OCI-LY1 (cell line): ENCODE results near the gene ACOT11.

Experiments used
- H2AFZ ChIP-seq: fragments of 200-600 bp; sonication (generic), shearing (Covaris generic); 2 replicates; pipeline ENCODE4 v1.6.0; 2014; ENCODE audit warnings: antibody characterized with exemption, mild to moderate bottlenecking, low read length
- H3F3A ChIP-seq: fragments of 200-600 bp; sonication (generic), shearing (Covaris generic); 2 replicates; pipeline ENCODE4 v1.6.0; 2014; ENCODE audit warnings: mild to moderate bottlenecking, antibody characterized with exemption, low read length, moderate library complexity; ENCODE audit not compliant: insufficient read depth
- H3K27ac ChIP-seq: fragments of 200-600 bp; sonication (generic); 2 replicates; pipeline ENCODE4 v1.5.1; 2014; ENCODE audit warnings: low read length, mixed run types, mild to moderate bottlenecking, low read depth; ENCODE audit not compliant: poor library complexity, severe bottlenecking
- H3K27me3 ChIP-seq: fragments of 200-600 bp; sonication (generic); 2 replicates; pipeline ENCODE4 v1.6.0; 2014; ENCODE audit warnings: antibody characterized with exemption, mild to moderate bottlenecking, low read length, moderate library complexity; ENCODE audit not compliant: insufficient read depth
- H3K36me3 ChIP-seq: fragments of 200-600 bp; sonication (generic); 2 replicates; pipeline ENCODE4 v1.6.1; 2014; ENCODE audit warnings: mild to moderate bottlenecking, antibody characterized with exemption, low read length, moderate library complexity, mixed read lengths; ENCODE audit not compliant: insufficient read depth
- H3K4me1 ChIP-seq: fragments of 200-600 bp; sonication (generic); 2 replicates; pipeline ENCODE4 v1.5.1; 2014; ENCODE audit warnings: mild to moderate bottlenecking, low read length, moderate library complexity; ENCODE audit not compliant: insufficient read depth, severe bottlenecking
- H3K4me2 ChIP-seq: fragments of 200-600 bp; sonication (generic), shearing (Covaris generic); 2 replicates; pipeline ENCODE4 v1.6.1; 2014; ENCODE audit warnings: low read length
- H3K4me3 ChIP-seq: fragments of 200-600 bp; sonication (generic); 2 replicates; pipeline ENCODE4 v1.5.1; 2014; ENCODE audit warnings: low read length, low read depth, mild to moderate bottlenecking, mixed read lengths; ENCODE audit not compliant: poor library complexity, severe bottlenecking
- H3K79me2 ChIP-seq: fragments of 200-600 bp; shearing (Covaris generic); 2 replicates; pipeline ENCODE4 v1.6.1; 2016; ENCODE audit warnings: mixed run types, low read length, mixed read lengths; ENCODE audit not compliant: insufficient read depth
- H3K9ac ChIP-seq: fragments of 200-600 bp; sonication (generic), shearing (Covaris generic); 2 replicates; pipeline ENCODE4 v1.6.1; 2014; ENCODE audit warnings: mild to moderate bottlenecking, low read length, mixed read lengths
- H3K9me2 ChIP-seq: fragments of 200-600 bp; sonication (generic), shearing (Covaris generic); 2 replicates; pipeline ENCODE4 v1.6.1; 2014; ENCODE audit warnings: low read depth, mild to moderate bottlenecking, low read length, mixed read lengths
- H3K9me3 ChIP-seq: fragments of 200-600 bp; shearing (Covaris generic); 2 replicates; pipeline ENCODE4 v1.6.1; 2014; ENCODE audit warnings: low read length, mixed read lengths
- H4K20me1 ChIP-seq: fragments of 200-600 bp; sonication (generic), shearing (Covaris generic); 2 replicates; pipeline ENCODE4 v1.6.0; 2016; ENCODE audit warnings: mild to moderate bottlenecking, low read length; ENCODE audit not compliant: insufficient read depth
- EZH2 ChIP-seq: fragments of 200-600 bp; sonication (generic), shearing (Covaris generic); IDR thresholded peaks from 2 replicates; pipeline ENCODE4 v1.8.0; 2017; ENCODE audit warnings: borderline replicate concordance, mixed run types, mild to moderate bottlenecking, antibody characterized with exemption, low read length, moderate library complexity, mixed read lengths
- TF ChIP-seq, protein P1 (sequence below): fragments of 200-600 bp; sonication (generic), shearing (Covaris generic); IDR thresholded peaks from 2 replicates; pipeline ENCODE4 v1.5.1; 2017; ENCODE audit warnings: mild to moderate bottlenecking, antibody characterized with exemption, low read length, moderate library complexity, mixed read lengths

The ACOT11 gene

DNA sequence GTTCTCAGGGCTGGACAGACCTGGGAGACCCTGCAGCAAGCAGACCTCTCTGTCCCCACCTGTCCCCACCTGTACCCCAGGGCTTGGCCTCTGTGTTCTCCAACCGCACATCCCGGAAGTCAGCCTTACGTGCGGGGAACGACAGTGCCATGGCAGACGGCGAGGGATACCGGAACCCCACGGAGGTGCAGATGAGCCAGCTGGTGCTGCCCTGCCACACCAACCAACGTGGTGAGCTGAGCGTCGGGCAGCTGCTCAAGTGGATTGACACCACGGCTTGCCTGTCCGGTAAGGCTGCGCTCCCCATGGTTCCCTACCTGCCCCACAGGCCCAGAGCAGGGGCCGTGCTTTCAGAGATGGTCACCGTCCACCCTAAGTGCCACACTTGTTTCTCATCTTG, 36.5 kb downstream of the ACOT11 start:
- no peak overlapping the region for H3K9ac ChIP-seq
- no peak overlapping the region for H2AFZ ChIP-seq
- no peak for TF ChIP-seq EZH2
- TF ChIP-seq, protein P1, sequence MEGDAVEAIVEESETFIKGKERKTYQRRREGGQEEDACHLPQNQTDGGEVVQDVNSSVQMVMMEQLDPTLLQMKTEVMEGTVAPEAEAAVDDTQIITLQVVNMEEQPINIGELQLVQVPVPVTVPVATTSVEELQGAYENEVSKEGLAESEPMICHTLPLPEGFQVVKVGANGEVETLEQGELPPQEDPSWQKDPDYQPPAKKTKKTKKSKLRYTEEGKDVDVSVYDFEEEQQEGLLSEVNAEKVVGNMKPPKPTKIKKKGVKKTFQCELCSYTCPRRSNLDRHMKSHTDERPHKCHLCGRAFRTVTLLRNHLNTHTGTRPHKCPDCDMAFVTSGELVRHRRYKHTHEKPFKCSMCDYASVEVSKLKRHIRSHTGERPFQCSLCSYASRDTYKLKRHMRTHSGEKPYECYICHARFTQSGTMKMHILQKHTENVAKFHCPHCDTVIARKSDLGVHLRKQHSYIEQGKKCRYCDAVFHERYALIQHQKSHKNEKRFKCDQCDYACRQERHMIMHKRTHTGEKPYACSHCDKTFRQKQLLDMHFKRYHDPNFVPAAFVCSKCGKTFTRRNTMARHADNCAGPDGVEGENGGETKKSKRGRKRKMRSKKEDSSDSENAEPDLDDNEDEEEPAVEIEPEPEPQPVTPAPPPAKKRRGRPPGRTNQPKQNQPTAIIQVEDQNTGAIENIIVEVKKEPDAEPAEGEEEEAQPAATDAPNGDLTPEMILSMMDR: no peak
- H3K4me3 ChIP-seq: no peak overlapping the region
- H4K20me1 ChIP-seq: no peaks in the 10 kb centered on the region
- H3K36me3 ChIP-seq: no peaks in the 10 kb centered on the region
- H3K79me2 ChIP-seq: no peaks in the 10 kb centered on the region
- H3F3A ChIP-seq: no peaks in the 10 kb centered on the region
- H3K4me1 ChIP-seq: no peaks in the 10 kb centered on the region
- peaks cover 4% of the 10 kb centered on the region; the same call in 1 of the 2 replicates for H3K27me3 ChIP-seq
- no peak overlapping the region for H3K4me2 ChIP-seq
- no peak overlapping the region for H3K27ac ChIP-seq
- H3K9me3 ChIP-seq: no peaks in the 10 kb centered on the region
- H3K9me2 ChIP-seq: no peaks in the 10 kb centered on the region

DNA sequence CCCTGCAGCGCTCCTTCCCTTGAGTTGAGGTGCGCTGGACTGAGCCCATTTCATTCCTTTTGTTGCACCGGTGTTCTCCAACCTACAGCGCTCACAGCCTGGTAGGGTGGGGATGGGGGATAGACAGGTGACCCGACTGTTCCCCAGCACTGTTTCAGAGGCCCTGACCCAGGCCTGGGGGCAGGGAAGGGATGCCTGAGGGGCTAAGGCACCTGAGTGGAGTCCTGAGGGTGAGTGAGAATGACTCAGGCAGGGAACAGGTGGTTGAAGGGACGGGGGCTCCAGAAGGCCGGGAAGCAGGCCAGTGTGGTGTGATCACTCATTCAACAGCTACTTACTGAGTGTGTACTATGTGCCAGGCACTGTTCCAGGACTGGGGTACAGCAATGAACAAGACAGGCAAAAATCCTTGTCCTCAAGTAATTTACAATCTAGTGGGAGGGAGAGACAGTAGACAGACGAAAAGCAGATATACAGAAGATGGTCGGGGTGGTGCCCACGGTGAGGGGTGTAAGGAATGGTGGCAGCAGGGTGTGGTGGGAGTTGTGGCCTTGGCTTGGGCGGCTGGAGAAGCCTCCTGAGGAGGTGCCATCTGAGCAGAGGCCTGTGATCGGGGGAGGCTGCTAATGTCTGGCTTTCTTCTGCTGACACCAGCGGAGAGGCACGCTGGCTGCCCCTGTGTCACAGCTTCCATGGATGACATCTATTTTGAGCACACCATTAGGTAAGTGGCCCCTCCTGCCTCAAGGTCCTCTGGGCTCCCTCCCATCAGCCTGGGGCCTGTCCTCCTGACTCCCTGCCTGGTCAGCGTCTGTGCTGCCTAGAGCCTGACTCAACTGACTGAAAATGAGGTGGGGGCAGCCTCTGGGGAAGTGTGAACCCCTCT, 37.4 kb downstream of the ACOT11 start:
- Histone ChIP-seq H3K4me1 (no peaks in the 10 kb centered on the region), H3K36me3 (no peaks in the 10 kb centered on the region), H3K27ac (no peak overlapping the region), H3K9me2 (no peaks in the 10 kb centered on the region), H3K79me2 (no peaks in the 10 kb centered on the region), H2AFZ (no peak overlapping the region), H3K9me3 (no peaks in the 10 kb centered on the region), H3K4me2 (no peak overlapping the region), H3K4me3 (no peak overlapping the region), H4K20me1 (no peaks in the 10 kb centered on the region), H3K9ac (no peak overlapping the region), H3K27me3 (peaks cover 4% of the 10 kb centered on the region; the same call in 1 of the 2 replicates), H3F3A (no peaks in the 10 kb centered on the region)
- TF ChIP-seq, protein P1: no peak
- TF ChIP-seq EZH2: no peak

DNA sequence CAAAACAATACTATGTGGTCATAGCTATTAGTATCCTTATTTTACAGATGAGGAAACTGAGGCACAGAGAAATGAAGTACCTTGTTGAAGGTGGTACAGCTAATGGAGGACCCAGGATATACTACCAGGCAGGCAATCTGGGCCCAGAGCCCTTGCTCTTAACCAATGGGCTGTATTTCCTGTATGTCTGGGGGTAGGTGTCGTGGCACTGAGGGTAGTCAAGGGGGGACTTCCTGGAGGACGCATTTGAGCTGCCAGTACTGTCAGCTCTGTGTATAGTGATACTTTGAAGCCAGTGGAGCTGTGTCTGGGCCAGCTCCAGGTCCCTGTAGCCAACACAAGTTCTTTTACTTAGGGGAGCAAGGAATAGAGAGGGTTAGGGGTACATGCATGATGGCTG, 40.3 kb downstream of the ACOT11 start:
- no peak overlapping the region for H3K4me3 ChIP-seq
- H3K9me2 ChIP-seq: no peaks in the 10 kb centered on the region
- no peak overlapping the region for H3K4me2 ChIP-seq
- no peaks in the 10 kb centered on the region for H3F3A ChIP-seq
- no peak overlapping the region for H3K27ac ChIP-seq
- no peak overlapping the region for H2AFZ ChIP-seq
- 0 out of 2 replicates have a peak, but pooled peaks cover 4% of the 10 kb centered on the region for H3K27me3 ChIP-seq
- H4K20me1 ChIP-seq: no peaks in the 10 kb centered on the region
- no peaks in the 10 kb centered on the region for H3K79me2 ChIP-seq
- TF ChIP-seq, protein P1: no peak
- no peak for TF ChIP-seq EZH2
- H3K4me1 ChIP-seq: no peaks in the 10 kb centered on the region
- no peaks in the 10 kb centered on the region for H3K9me3 ChIP-seq
- no peak overlapping the region for H3K9ac ChIP-seq
- H3K36me3 ChIP-seq: no peaks in the 10 kb centered on the region
